ENCODE measurements around the gene ATP8A2.
"Not testable (repeated sequence)": the region's sequence is repeated elsewhere in the genome, so short reads cannot be mapped to it uniquely, and the experiment has no call there.

ATP8A2 gene

DNA sequence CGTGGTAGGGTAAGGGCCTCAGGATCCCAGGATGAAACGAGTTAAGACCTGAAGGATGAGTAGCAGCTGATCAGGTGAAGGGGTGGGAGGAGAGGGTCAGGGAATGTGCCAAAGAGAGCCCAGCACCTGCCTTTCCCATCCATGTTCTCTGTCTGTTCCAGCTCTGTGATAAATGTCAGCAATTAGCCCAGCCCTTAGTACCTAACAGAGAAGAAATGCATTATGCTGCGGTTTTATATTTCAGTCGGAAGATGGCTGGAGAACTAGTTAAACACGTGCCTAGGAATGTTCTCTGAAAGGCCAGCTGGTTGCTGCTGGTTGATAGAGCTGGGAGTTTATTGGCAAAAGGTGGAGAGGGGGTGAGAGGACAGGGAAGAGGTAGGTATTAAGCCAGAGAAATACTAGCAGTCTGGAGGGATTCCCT is 411.8 kb downstream of the ATP8A2 start:
- no peak overlapping the region for H3K4me3 ChIP-seq (ENCODE audit: low read depth, low read length)
- TF ChIP-seq CTCF (conservative IDR thresholded peaks at IDR 0.05; ENCODE audit: low read depth, low read length), result no peak
- DNase-seq (ENCODE audit: low read depth), result no peak

DNA sequence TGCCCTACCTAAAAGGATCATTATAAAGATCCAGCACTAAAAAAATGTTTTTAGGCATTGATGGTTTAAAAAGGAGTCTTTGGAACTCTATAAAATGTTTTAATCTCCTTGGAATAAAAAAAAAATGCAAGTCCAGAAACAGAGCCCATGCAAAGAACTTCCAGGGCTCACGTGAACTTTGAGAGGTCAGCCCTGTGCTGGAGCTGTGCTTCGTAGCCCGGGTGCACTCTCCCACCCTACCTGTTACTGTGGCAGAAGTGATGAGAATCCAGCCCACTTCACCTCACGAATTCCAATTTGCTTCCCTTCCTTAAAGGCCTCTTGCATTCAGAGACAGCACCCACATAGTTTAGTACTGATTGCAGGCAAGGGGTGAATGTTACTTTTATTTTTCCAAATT is 412.3 kb downstream of the ATP8A2 start:
- no peak for TF ChIP-seq CTCF (conservative IDR thresholded peaks at IDR 0.05; ENCODE audit: low read depth, low read length)

DNA sequence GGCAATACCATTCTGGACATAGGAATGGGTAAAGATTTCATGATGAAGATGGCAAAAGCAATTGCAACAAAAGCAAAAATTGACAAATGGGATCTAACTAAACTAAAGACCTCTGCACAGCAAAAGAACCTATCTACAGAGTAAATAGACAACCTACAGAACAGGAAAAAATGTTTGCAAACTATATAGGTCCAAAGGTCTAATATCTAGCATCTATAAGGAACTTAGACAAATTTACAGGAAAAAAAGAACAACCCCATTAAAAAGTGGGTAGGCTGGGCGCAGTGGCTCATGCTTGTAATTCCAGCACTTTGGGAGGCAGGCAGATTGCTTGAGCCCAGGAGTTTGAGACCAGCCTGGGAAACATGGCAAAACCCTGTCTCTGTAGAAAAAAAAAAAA is 418.4 kb downstream of the ATP8A2 start:
- H3K4me3 ChIP-seq (ENCODE audit: low read depth, low read length); DNase-seq (ENCODE audit: low read depth): not testable (repeated sequence)

More for the DNA sequence above, 412.3 kb downstream of the ATP8A2 start:
- no peak overlapping the region for H3K4me3 ChIP-seq (ENCODE audit: low read depth, low read length)
- DNase-seq (ENCODE audit: low read depth), result no peak

DNA sequence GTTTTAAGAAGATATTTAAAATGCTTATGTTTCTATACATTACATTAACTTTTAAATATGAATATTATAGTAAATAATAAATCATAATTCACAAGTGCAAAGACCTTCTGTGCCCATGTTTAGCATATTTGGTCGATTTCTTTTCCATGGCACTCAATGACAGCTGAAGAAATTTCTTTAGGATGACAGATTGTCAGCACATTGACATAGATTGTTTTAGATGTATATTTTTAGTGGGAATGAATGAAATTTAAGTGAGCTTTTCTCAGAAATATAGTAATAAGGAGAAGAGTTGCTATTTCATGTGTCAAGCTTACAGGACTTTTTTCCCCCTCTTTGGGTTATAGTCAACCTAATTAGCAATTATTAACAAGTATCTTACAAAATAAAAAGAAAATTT is 423.5 kb downstream of the ATP8A2 start:
- no peak for DNase-seq (ENCODE audit: low read depth)
- no peak for TF ChIP-seq CTCF (conservative IDR thresholded peaks at IDR 0.05; ENCODE audit: low read depth, low read length)
- H3K4me3 ChIP-seq (ENCODE audit: low read depth, low read length), result no peak overlapping the region

DNA sequence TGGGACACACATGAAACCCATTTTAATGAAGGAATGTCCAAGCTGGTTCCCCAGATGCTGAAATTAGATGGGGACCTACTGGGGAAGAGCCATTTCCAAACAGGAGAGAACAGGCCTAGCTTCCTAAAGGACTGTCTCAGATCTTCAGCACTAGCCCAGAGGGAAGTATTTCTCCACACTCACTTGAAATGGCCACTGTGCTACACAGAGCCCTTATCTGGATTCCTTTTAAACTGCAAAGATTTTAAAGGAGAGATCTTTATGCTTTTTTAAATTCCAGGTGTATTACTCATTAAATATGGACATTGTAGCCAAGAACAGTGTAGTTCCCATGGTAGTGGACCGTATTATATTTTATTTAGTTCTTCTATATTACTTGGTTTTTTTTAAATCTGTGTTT is 424.7 kb downstream of the ATP8A2 start:
- H3K4me3 ChIP-seq (ENCODE audit: low read depth, low read length), result no peak overlapping the region
- TF ChIP-seq CTCF (conservative IDR thresholded peaks at IDR 0.05; ENCODE audit: low read depth, low read length), result no peak
- DNase-seq (ENCODE audit: low read depth), result peak; percentile 48

- TF ChIP-seq CTCF (conservative IDR thresholded peaks at IDR 0.05; ENCODE audit: low read depth, low read length), result no peak
- no peak overlapping the region for H3K4me3 ChIP-seq (ENCODE audit: low read depth, low read length)
- no peak for DNase-seq (ENCODE audit: low read depth)
Observed at GRCh38 chr13:25798998-25799397, 427.2 kb downstream of the ATP8A2 start.

GRCh38 chr13:25800523-25800922 is 428.7 kb downstream of the ATP8A2 start:
- no peak for DNase-seq (ENCODE audit: low read depth)
- H3K4me3 ChIP-seq (ENCODE audit: low read depth, low read length), result no peak overlapping the region
- TF ChIP-seq CTCF (conservative IDR thresholded peaks at IDR 0.05; ENCODE audit: low read depth, low read length), result no peak

DNA sequence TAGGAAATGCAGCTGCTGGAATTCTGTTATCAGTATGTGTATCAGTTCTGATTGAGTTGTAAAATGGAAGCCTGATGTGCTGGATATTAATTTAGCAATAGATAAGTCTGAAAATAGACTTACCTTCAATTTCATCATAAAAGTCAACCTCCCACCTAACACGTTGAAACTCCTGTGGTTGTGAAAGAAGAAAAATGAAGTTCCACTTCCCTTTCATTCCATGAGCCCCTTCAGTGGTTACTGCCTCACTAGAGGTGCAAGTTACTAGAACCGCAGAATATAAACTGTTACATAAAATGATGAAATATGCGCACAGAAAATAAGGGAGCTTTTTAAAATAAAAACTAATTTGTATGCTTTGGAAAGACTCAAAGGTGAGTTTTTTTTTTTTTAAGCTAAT is 430.8 kb downstream of the ATP8A2 start:
- H3K4me3 ChIP-seq (ENCODE audit: low read depth, low read length), result no peak overlapping the region
- TF ChIP-seq CTCF (conservative IDR thresholded peaks at IDR 0.05; ENCODE audit: low read depth, low read length), result no peak
- no peak for DNase-seq (ENCODE audit: low read depth)

All from choroid plexus epithelial cell (primary cell).